NT2/D1 (cell line): ENCODE results near the gene CFAP74.

Experiments
- SUZ12 ChIP-seq: IDR thresholded peaks from 2 replicates; pipeline ENCODE4 v1.6.1; 2011; ENCODE audit not compliant: insufficient read length, insufficient read depth; ENCODE audit errors: extremely low read depth
- ZNF274 ChIP-seq: IDR thresholded peaks from 2 replicates; pipeline ENCODE4 v1.6.1; 2011; ENCODE audit warnings: mild to moderate bottlenecking, low read depth, low read length

DNA sequence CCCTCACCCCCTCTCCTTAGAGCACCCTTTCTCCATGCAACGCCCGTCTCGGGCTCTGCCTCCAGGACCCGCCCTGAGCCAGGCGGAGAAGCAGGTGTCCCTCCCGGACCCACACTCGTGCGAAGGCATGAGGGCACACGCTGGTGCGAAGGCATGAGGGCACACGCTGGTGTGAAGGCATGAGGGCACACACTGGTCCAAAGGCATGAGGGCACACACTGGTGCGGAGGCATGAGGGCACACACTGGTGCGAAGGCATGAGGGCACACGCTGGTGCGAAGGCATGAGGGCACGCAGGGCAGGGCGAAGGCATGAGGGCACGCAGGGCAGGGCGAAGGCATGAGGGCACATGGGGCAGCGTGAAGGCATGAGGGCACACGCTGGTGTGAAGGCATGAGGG, 78.7 kb downstream of the CFAP74 start:
- no peak for TF ChIP-seq SUZ12
- TF ChIP-seq ZNF274: no peak
